Subcutaneous adipose tissue (tissue), 4 donors: ENCODE data around the gene RAD51D. TPM values are rescaled to one million over a fixed set of nuclear protein-coding genes. Genes with fewer than 3 reads are reported as not detected.

ENCODE experiments used
- CTCF ChIP-seq: fragments of 450-650 bp; IDR thresholded peaks from one replicate; pipeline ENCODE4 v1.5.1; 2016; ENCODE audit warnings: low read depth, mild to moderate bottlenecking, control low read depth, antibody characterized with exemption, moderate library complexity
- total RNA-seq, 4 donors: library from RNA; depleted of rRNA; stranded (reverse); fragments of >200 nt; gene quantifications; one replicate each; pipeline ENCODE4 v1.1.0, GENCODE V29; 2016

Gene RAD51D
- total RNA-seq, 4 donors from 2014 or later = 2.6 to 16.2 (median 7.8) TPM

- TF ChIP-seq CTCF = no peak
These were observed 30.3 kb upstream of the RAD51D start for GRCh38 chr17:35149941-35150340.

DNA sequence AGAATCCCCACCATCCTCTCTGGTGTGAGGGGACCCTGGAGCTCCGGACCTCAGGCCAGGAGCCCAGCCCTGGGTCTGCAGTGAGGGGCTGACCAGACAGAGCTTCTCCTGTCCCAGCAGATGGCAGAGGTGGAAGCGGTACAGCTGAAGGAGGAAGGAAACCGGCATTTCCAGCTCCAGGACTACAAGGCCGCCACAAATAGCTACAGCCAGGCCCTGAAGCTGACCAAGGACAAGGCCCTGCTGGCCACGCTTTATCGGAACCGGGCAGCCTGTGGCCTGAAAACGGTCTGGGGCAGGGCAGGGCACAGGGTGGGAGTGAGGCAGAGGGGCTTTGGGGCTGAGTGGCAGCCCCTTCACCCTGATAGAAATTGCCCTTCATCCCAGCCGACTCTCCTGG, 28.5 kb upstream of the RAD51D start:
- no peak for TF ChIP-seq CTCF

DNA sequence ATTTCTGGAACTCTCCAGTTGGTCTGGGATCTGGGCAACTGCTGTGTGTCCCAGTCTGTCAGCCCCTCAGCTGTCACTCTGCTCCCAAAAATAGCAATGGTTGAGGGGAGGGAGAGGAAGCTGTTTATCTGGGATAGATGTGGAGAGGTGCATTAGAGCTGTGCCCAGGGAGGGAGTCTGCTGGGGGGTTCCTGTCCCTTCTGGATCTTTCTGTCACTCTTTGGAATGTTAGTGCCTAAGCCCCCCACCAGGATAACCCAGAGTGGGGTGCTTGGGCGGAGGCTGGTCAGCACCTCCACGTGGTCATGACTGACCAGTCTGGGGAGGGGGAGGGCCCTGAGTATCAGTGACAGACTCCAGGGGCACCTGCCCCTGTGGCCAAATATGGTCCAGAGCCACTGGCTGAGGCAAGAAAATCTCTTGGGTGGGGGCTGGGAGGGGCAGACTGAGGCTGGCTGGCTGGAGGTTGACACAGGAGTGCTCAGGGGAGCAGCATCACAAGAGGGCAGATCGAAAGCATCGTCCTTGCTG, 27.8 kb upstream of the RAD51D start, which contains the start of gene UNC45B:
UNC45B (plus strand) TSS at position 443 of the 531 bp plus-strand sequence. CDS start 447 bp downstream, outside the sequence.
- no peak for TF ChIP-seq CTCF

GRCh38 chr17:35146214-35146833, 26.7 kb upstream of the RAD51D start:
- no peak for TF ChIP-seq CTCF

DNA sequence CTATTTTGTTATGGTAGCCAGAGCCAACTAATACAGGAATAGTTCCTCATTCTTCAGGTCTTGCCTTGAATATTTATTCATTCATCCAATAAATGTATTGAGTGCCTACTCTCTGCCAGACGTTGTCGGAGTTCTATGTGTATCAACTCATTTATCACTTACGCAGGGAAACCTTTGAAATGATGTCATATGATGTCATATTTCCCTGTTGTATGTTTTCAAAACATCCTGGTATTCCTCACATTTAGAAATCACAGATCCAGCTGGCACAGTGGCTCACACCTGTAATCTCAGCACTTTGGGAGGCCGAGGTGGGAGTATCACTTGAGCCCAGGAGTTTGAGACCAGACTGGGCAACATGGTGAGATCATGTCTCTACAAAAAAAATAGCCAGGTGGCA, 25.2 kb upstream of the RAD51D start:
- no peak for TF ChIP-seq CTCF

DNA sequence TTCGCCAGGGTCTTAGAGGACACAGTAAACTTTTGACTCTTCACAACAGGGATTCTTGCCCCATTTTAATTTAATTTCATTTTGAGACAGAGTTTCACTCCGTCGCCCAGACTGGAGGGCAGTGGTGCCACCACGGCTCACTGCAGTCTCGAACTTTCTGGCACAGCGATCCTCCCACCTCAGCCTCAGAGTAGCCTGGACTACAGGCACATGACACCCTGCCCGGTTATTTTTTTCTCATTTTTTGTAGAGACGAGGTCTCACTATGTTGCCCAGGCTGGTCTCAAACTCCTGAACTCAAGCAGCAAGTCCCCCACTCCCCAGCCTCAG, 22.8 kb upstream of the RAD51D start:
- no peak for TF ChIP-seq CTCF

GRCh38 chr17:35141681-35142466, 22.2 kb upstream of the RAD51D start, which contains the start of gene NLE1:
TSS of gene NLE1 (minus strand) at chr17:35142303. CDS start at chr17:35142275, 28 bp downstream.
- TF ChIP-seq CTCF = no peak
